Measurements from ENCODE around the gene VWA2. TPM values are rescaled to one million over a fixed set of nuclear protein-coding genes. Genes with fewer than 3 reads are reported as not detected.

VWA2 gene
- polyA plus RNA-seq, 1 of the 3 experiments (the other 2 are of a cell fraction): not detected

DNA sequence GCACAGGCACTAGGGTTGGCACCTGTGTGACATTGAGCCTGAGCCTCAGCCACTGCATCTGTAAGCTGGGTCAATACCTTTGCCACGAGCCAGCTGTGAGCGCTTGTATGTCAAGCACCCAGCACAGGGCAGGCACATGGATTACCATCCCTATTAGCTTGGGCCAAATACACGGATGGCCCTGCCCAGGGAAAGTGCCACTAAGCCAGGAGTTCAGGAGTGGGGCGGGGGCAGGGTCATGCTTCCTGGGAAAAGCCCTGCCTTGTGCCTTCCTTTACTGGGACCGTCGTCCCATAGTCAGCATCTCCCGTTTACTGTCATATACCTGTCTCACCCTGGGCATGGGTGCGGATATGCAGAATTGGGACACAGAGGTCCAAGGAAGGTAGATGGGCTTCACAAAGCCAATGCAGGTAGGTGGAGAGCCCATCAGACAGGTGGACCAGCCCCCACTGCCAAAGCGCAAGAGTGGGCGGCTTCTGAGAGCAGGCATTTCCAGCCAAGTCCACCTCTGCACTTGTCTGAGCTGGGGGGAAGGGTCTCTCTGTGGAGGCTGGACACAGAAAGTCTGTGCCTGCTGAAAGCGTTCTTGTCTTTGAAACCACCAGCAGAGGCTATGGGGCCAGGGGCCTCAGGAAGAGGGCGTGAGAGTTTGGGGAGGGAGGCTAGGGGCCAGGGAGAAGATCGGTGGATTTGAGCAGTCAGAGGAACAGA is 72.6 kb downstream of the VWA2 start:
- 81% methylated on average over 9 of the region's 13 CpGs for WGBS (ENCODE audit: low lambda C conversion rate)
- peaks cover 0 to 8% of the 10 kb centered on the region in 2 experiments; a peak in 1 of 4 replicates for H3K4me1 ChIP-seq (ENCODE audit: control insufficient read depth in 1 of 2, insufficient read depth in 2 of 2, low read depth in 1 of 2, low read length in 1 of 2)
- no peaks in the 10 kb centered on the region for H3K36me3 ChIP-seq (replicated peaks in 1 of 2; ENCODE audit: control insufficient read depth in 1 of 2, insufficient read depth in 2 of 2, low read length in 1 of 2)
- no peak for DNase-seq
- TF ChIP-seq, protein P1, sequence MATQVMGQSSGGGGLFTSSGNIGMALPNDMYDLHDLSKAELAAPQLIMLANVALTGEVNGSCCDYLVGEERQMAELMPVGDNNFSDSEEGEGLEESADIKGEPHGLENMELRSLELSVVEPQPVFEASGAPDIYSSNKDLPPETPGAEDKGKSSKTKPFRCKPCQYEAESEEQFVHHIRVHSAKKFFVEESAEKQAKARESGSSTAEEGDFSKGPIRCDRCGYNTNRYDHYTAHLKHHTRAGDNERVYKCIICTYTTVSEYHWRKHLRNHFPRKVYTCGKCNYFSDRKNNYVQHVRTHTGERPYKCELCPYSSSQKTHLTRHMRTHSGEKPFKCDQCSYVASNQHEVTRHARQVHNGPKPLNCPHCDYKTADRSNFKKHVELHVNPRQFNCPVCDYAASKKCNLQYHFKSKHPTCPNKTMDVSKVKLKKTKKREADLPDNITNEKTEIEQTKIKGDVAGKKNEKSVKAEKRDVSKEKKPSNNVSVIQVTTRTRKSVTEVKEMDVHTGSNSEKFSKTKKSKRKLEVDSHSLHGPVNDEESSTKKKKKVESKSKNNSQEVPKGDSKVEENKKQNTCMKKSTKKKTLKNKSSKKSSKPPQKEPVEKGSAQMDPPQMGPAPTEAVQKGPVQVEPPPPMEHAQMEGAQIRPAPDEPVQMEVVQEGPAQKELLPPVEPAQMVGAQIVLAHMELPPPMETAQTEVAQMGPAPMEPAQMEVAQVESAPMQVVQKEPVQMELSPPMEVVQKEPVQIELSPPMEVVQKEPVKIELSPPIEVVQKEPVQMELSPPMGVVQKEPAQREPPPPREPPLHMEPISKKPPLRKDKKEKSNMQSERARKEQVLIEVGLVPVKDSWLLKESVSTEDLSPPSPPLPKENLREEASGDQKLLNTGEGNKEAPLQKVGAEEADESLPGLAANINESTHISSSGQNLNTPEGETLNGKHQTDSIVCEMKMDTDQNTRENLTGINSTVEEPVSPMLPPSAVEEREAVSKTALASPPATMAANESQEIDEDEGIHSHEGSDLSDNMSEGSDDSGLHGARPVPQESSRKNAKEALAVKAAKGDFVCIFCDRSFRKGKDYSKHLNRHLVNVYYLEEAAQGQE (IDR thresholded peaks at IDR 0.05; ENCODE audit: low read depth, low read length): no peak
- TF ChIP-seq FOXM1 (IDR thresholded peaks at IDR 0.05; ENCODE audit: low read depth) (no peak), EZH2phosphoT487 (IDR thresholded peaks at IDR 0.05; ENCODE audit: borderline replicate concordance, low read depth) (no peak), NRF1 (IDR thresholded peaks at IDR 0.05; ENCODE audit: low read depth, low read length) (no peak), GABPA (IDR thresholded peaks at IDR 0.05; ENCODE audit: low read depth) (no peak), RXRA (IDR thresholded peaks at IDR 0.05; ENCODE audit: borderline replicate concordance, low read depth) (no peak), TAF1 (IDR thresholded peaks at IDR 0.05; ENCODE audit: borderline replicate concordance, low read depth, low read length) (no peak), JUND (IDR thresholded peaks at IDR 0.05) (no peak), SIN3A (IDR thresholded peaks at IDR 0.05; ENCODE audit: borderline replicate concordance, low read depth, low read length) (no peak), GATA2 (CRISPR knock-in tag; IDR thresholded peaks at IDR 0.05) (no peak), NFIC (IDR thresholded peaks at IDR 0.05; ENCODE audit: borderline replicate concordance) (no peak)
- TF ChIP-seq, protein P2, sequence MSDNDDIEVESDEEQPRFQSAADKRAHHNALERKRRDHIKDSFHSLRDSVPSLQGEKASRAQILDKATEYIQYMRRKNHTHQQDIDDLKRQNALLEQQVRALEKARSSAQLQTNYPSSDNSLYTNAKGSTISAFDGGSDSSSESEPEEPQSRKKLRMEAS (IDR thresholded peaks at IDR 0.05; ENCODE audit: low read depth): no peak
- TF ChIP-seq, protein P3, sequence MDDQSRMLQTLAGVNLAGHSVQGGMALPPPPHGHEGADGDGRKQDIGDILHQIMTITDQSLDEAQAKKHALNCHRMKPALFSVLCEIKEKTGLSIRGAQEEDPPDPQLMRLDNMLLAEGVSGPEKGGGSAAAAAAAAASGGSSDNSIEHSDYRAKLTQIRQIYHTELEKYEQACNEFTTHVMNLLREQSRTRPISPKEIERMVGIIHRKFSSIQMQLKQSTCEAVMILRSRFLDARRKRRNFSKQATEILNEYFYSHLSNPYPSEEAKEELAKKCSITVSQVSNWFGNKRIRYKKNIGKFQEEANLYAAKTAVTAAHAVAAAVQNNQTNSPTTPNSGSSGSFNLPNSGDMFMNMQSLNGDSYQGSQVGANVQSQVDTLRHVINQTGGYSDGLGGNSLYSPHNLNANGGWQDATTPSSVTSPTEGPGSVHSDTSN (IDR thresholded peaks at IDR 0.05): no peak
- no peak overlapping the region for H3K9ac ChIP-seq
- H3F3A ChIP-seq (replicated peaks; ENCODE audit: insufficient read depth): no peaks in the 10 kb centered on the region
- H3K9me2 ChIP-seq: no peaks in the 10 kb centered on the region
- no peak overlapping the region for H3K27ac ChIP-seq (ENCODE audit: low read depth in 2 of 2, low read length in 1 of 2)
- H3K9me3 ChIP-seq: no peaks in the 10 kb centered on the region
- CTCF ChIA-PET: interaction anchor here (1.0 to 1.2 kb wide), 3 partner anchors 8 to 475 kb away, joined by 3 to 8 read pairs (median 4); no protein-coding TSS in a partner anchor
- H3K4me2 ChIP-seq: no peak overlapping the region
- H2AFZ ChIP-seq (ENCODE audit: low read depth): no peak overlapping the region
- no peaks in the 10 kb centered on the region for H3K27me3 ChIP-seq (ENCODE audit: insufficient read depth)
- POLR2A ChIA-PET: no interaction called here
- H3K4me3 ChIP-seq (ENCODE audit: low read depth in 2 of 2, low read length in 1 of 2): no peak overlapping the region
- no peaks in the 10 kb centered on the region for H3K79me2 ChIP-seq (ENCODE audit: insufficient read depth)
- no peaks in the 10 kb centered on the region for H4K20me1 ChIP-seq (ENCODE audit: insufficient read depth)

All from SK-N-SH (cell line).